HG03097 (cell line): ENCODE data around the gene RPS14.
"Not testable (repeated sequence)": the region's sequence is repeated elsewhere in the genome, so short reads cannot be mapped to it uniquely, and the experiment has no call there.

Experiments
- ATAC-seq: cut with Tn5 transposase; IDR thresholded peaks from one replicate; pipeline ENCODE4 v1.9.1; 2021; ENCODE audit not compliant: unreplicated experiment, low FRiP score

The RPS14 gene

GRCh38 chr5:150419630-150420270, 29.8 kb downstream of the RPS14 start:
- ATAC-seq = no peak

DNA sequence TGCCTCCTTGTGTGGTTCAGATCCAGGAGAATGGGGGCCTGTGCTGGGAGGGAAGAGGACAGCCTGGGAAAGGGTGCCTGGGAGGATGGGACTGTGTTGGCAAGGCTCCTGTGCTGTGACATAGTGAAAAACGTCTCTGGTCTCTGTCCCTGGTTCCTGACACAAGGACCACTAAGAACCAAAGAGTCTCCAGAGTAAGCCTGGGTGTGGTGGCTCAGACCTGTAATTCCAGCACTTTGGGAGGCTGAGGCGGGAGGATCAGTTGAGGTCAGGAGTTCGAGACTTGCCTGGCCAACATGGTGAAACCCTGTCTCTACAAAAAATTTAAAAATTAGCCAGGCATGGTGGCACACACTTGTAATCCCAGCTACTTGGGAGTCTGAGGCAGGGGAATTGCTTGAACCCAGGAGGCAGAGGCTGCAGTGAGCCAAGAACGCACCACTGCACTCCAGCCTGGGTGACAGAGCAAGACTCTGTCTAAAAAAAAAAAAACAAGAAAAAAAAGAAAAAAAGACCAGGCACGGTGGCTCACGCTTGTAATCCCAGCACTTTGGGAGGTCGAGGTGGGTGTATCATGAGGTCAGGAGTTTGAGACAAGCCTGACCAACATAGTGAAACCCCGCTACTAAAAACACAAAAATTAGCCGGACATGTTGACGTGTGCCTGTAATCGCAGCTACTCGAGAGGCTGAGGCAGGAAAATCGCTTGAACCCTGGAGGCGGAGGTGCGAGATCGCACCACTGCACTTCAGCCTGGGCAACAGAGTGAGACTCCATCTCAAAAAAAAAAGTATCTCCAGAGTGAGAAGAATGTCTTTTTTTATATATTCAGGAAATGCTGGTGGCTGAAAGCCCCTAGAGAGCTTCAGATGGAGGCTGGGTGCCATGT, 35.4 kb downstream of the RPS14 start:
- not testable (repeated sequence) for ATAC-seq

DNA sequence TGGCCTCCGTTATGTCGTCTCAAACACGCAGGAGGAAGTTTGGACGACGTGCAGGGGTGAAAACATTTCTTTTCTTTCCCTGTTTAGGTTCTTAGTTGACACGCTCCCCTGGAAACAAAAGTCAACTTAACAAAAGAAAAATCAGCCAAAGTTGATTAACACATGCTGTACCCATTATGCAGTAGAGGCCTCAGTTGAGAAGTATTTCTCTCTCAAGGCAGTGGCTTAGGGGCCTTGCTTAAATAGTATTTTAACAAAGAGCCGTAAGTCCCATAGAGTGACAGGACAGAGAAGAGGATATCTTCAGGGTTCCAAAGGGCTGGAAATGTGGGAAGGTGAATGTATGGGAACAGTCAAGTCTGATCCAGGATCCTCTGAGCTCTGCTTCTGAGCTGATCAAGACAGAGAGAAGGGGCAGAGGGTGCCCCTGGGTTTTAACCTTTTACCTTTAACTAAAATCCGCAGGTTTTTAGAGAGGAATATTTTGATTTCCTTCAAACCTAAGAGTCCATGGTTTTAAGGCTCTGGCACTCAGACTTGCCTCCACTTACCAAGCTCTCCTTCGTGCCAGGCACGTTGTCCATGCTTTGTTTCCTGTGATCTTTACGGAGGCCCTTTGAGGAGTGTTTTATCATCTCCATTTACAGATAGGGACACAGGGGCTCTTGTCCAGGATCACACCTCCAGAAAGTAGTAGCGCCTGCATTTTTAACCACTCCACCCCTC, 36.2 kb downstream of the RPS14 start:
- ATAC-seq = no peak

- ATAC-seq = peak; percentile 80
Measured at GRCh38 chr5:150412319-150413175, 37.0 kb downstream of the RPS14 start, which contains the start of gene CD74. CD74 (minus strand) TSS chr5:150412910; CDS start chr5:150412749, 161 bp downstream.

GRCh38 chr5:150411245-150411979, 38.1 kb downstream of the RPS14 start:
- no peak for ATAC-seq

DNA sequence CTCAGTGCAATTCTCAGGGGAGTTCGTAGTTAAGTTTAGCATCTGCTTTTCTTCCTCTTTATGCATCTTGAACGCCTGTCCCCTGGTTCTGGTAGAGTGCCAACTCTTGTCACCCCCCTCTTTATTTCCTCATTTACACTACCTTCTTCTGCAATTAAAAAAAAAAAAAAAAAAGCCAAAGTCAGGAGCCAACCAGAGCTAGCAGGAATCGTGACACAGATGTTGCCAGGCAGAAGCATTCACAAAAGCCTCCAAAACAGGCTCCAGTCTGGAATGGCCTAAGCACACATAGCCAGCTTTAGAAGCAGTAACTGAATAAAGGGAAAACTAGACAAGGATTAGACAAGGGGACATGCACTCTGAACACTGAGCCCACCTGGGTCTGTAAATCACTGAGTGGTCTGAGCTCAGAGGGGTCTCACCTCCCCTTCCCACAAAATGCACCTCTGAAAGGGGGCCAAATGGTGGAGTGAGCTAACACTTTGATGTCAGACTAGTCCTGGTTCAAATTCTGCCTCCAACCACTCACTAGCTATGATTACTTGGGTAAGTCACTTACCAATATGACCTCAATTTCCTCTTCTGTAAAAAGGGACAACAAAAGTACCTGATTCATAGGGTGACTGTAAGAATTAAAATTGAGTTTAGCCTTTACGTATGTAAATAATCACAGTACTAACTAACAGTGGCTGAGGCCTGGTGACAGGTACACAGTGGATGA, 38.9 kb downstream of the RPS14 start:
- no peak for ATAC-seq

GRCh38 chr5:150409638-150410523, 39.7 kb downstream of the RPS14 start:
- ATAC-seq = peak; percentile 25

- ATAC-seq = no peak
Measured at GRCh38 chr5:150408231-150408943, 41.2 kb downstream of the RPS14 start.

GRCh38 chr5:150407096-150407720, 42.3 kb downstream of the RPS14 start:
- ATAC-seq = no peak

DNA sequence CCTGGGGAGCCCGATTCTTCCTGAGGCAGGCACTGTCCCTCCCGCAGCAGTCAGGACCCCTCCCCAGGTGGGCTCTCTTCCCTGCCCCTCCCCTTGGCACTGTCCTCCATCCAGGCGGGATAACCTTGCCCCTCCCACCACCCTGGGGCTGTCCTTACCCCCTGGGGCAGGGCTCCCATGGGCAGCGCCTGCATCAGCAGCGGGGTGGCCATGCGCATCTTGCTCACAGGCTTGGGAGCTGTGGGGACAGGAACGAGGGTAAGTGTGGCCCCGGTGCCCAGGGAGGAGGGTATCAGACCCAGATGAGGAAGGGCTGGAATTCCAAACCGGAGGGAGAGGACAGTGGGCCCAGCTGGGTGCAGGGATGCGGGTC, 42.8 kb downstream of the RPS14 start:
- ATAC-seq = no peak

DNA sequence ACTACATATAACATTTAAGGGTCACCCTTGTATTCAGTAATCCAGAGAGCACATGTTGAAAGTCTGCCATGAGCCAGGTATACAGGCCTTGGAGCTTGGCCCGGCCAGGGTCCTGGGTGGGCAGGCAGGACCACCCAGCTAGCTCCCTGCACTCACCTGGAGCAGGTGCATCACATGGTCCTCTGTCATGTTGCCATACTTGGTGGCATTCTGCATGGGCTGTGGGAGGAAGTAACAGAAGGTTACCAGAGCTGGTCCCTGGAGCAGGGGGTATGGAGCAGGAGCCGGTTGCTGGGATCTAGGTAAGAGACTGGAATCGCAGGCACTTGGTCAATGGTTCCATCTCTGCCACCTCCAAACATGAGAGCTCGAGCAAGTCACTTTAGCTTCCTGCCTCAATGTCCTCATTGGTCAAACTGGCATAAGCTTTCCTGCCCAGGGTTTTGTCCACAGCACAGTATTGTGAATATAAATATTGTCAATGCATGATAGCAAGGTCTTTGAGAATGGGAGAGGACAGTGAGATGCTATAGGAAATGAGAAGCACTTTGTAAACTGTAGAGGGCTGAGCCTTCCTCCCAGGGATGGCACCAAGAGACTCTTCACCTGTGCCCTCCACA, 43.3 kb downstream of the RPS14 start:
- ATAC-seq = no peak

DNA sequence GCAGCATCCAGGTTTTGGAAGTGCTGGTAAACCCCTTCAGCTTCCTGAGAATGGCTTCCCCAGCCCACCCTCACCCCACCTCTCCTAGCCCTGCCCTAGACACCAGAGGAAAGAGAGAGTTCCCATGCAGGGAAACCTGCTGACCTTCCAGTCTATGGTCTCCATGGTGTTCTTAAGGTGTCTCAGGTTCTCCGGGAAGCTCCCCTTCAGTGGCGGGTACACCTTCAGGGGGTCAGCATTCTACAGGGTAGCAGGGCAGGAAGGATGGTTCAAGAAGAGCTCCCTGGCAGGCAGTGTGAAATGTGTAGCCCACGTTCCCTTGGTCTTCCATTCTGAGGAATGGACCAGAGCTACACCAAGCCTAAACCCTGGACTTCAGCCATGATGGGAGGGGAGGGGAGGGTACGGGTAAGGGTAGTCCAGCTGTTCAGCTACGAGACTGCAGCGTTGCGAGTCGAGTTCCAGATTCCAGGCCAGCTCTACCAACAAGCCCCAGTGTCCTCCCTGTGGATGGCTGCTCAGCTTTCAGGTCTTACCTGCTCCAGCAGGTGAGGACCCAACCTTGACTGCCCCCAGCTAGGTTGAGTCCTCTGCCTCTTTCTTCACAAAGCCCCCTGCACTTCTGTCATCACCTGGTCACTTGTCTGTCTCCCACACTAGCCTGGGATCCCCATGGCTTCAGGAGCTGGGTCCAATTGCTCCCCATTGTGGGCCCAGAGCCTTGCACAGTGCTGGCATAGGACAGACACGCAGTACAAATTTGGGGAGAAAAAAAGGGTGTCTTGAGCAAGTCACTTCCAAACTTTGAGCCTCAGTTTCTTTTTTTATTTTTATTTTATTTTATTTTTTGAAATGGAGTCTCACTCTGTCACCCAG, 44.4 kb downstream of the RPS14 start:
- no peak for ATAC-seq

- ATAC-seq = no peak
Measured at GRCh38 chr5:150404535-150404934, 45.0 kb downstream of the RPS14 start.

- no peak for ATAC-seq
Measured at GRCh38 chr5:150404121-150404520, 45.4 kb downstream of the RPS14 start.

- ATAC-seq = no peak
Measured at GRCh38 chr5:150402901-150403342, 46.6 kb downstream of the RPS14 start.
